Muscle of arm (tissue), 12 donors: ENCODE measurements around the gene ALDH1A3. TPM values are rescaled to one million over a fixed set of nuclear protein-coding genes. Genes with fewer than 3 reads are reported as not detected.

Experiments
- DNase-seq: peaks from one replicate; pipeline ENCODE4 v3.0.0-alpha.2; 2013
- polyA plus RNA-seq, 12 donors: library from polyadenylated mRNA; unstranded; fragments of 120-200 nt; gene quantifications; one replicate each; pipeline ENCODE4 v1.2.1, GENCODE V29; 2013; ENCODE audit not compliant: insufficient read length in 12 of 12

The ALDH1A3 gene
- polyA plus RNA-seq, 12 donors: 12.7 to 27.7 (median 16.0) TPM; not detected in 1

GRCh38 chr15:100949691-100950090 is 70.1 kb downstream of the ALDH1A3 start:
- no peak for DNase-seq

- DNase-seq: no peak
These were observed 72.3 kb downstream of the ALDH1A3 start for GRCh38 chr15:100951965-100952364.

- no peak for DNase-seq
These were observed 72.9 kb downstream of the ALDH1A3 start for GRCh38 chr15:100952566-100952965.

GRCh38 chr15:100958326-100959065 is 78.9 kb downstream of the ALDH1A3 start:
- no peak for DNase-seq

GRCh38 chr15:100959066-100960050 is 79.7 kb downstream of the ALDH1A3 start:
- no peak for DNase-seq

Other genes with a start within 250 kb of the ALDH1A3 start
- 10 to 100 TPM in 1 of 12 donors, 1 to 10 TPM in 10, not detected in 1; 3.9 to 12.8 (median 5.7) TPM for gene LRRK1, start 39.5 kb downstream of the ALDH1A3 start, polyA plus RNA-seq